Ascending aorta (tissue), 2 donors: Measurements from ENCODE around the gene ULBP1. TPM values are rescaled to one million over a fixed set of nuclear protein-coding genes. Genes with fewer than 3 reads are reported as not detected.
"Not testable (repeated sequence)": the region's sequence is repeated elsewhere in the genome, so short reads cannot be mapped to it uniquely, and the experiment has no call there.

Experiments
- DNase-seq, 2 donors: peaks; one replicate each; pipeline ENCODE4 v3.0.0-alpha.2; 2019; ENCODE audit warnings: low spot score in 2 of 2
- H3K27ac ChIP-seq, 2 donors: fragments of 200-600 bp; sonication (generic); one replicate each; pipeline ENCODE4 v1.5.1; 2016 to 2017; ENCODE audit warnings: mild to moderate bottlenecking in 1 of 2
- H3K27me3 ChIP-seq: fragments of 200-600 bp; sonication (generic); one replicate; pipeline ENCODE4 v1.5.1; 2017
- H3K36me3 ChIP-seq, 2 donors: fragments of 200-600 bp; sonication (generic); one replicate each; pipeline ENCODE4 v1.5.1; 2016
- H3K4me1 ChIP-seq, 2 donors: fragments of 200-600 bp; sonication (generic); one replicate each; pipeline ENCODE4 v1.5.1; 2016 to 2017; ENCODE audit warnings: mild to moderate bottlenecking in 1 of 2
- H3K4me3 ChIP-seq, 2 donors: fragments of 200-600 bp; sonication (generic); one replicate each; pipeline ENCODE4 v1.5.1; 2016 to 2017; ENCODE audit warnings: mild to moderate bottlenecking in 1 of 2
- H3K9me3 ChIP-seq, 2 donors: fragments of 200-600 bp; sonication (generic); one replicate each; pipeline ENCODE4 v1.5.1; 2016
- CTCF ChIP-seq, 3 experiments: fragments of 200-600 bp in 2 of 3; fragments of 450-650 bp in 1 of 3; sonication (generic) in 2 of 3; IDR thresholded peaks; one replicate each; pipeline ENCODE4 v1.5.1; 2016 to 2019; ENCODE audit warnings: antibody characterized with exemption in 3 of 3, mild to moderate bottlenecking in 1 of 3, moderate library complexity in 1 of 3
- intact Hi-C: fragments of 100-400 bp; cut with DNase I; formaldehyde crosslinking; loops from one replicate; pipeline ENCODE4 v1.15.1; 2023
- total RNA-seq: library from RNA; depleted of rRNA; stranded (reverse); fragments of >200 nt; gene quantifications from one replicate; pipeline ENCODE4 v1.1.0, GENCODE V29; 2016

The ULBP1 gene
- total RNA-seq, 1 donor from 2014 or later, result 3.8 TPM

- Histone ChIP-seq H3K4me1 (peaks cover 7 to 13% of the 10 kb centered on the region in 2 donors), H3K27me3 (no peaks in the 10 kb centered on the region), H3K27ac (no peak overlapping the region), H3K36me3 (no peaks in the 10 kb centered on the region), H3K4me3 (no peak overlapping the region), H3K9me3 (no peaks in the 10 kb centered on the region)
- TF ChIP-seq CTCF (IDR thresholded peaks at IDR 0.05), result no peak
- intact Hi-C loops, result loop anchor here (10.0 kb wide), 1 partner anchor 180 kb away; the partner anchor contains the start of genes NUP43 and PCMT1
- DNase-seq, result no peak
Measured at GRCh38 chr6:149924206-149924932, 39.4 kb upstream of the ULBP1 start.

GRCh38 chr6:149924933-149925252 is 38.9 kb upstream of the ULBP1 start:
- Histone ChIP-seq H3K9me3 (no peaks in the 10 kb centered on the region), H3K36me3 (no peaks in the 10 kb centered on the region), H3K4me3 (peak overlapping the region in 1 of 2 donors; percentile 68), H3K27ac (no peak overlapping the region), H3K27me3 (no peaks in the 10 kb centered on the region), H3K4me1 (peaks cover 7 to 13% of the 10 kb centered on the region in 2 donors)
- DNase-seq, result no peak
- intact Hi-C loops, result loop anchor here (10.0 kb wide), 1 partner anchor 180 kb away; the partner anchor contains the start of genes NUP43 and PCMT1
- TF ChIP-seq CTCF (IDR thresholded peaks at IDR 0.05), result no peak

GRCh38 chr6:149925253-149925973 is 38.3 kb upstream of the ULBP1 start:
- Histone ChIP-seq H3K4me1 (peaks cover 7 to 13% of the 10 kb centered on the region in 2 donors), H3K27ac (peak overlapping the region in 1 of 2 donors; percentile 38), H3K9me3 (no peaks in the 10 kb centered on the region), H3K36me3 (no peaks in the 10 kb centered on the region), H3K27me3 (no peaks in the 10 kb centered on the region), H3K4me3 (peak overlapping the region; percentile 62 to 68)
- DNase-seq, result no peak
- intact Hi-C loops, result loop anchor here (10.0 kb wide), 1 partner anchor 181 kb away; the partner anchor contains the start of genes NUP43 and PCMT1
- no peak for TF ChIP-seq CTCF (IDR thresholded peaks at IDR 0.05)

GRCh38 chr6:149925974-149926777 is 37.6 kb upstream of the ULBP1 start:
- no peaks in the 10 kb centered on the region for H3K9me3 ChIP-seq
- peak overlapping the region; percentile 62 to 68 for H3K4me3 ChIP-seq
- H3K27ac ChIP-seq, result peak overlapping the region in 1 of 2 donors; percentile 38
- TF ChIP-seq CTCF (IDR thresholded peaks at IDR 0.05), result peak; percentile 92 to 96 (median 93)
- H3K4me1 ChIP-seq, result peaks cover 7 to 13% of the 10 kb centered on the region in 2 donors
- H3K27me3 ChIP-seq, result no peaks in the 10 kb centered on the region
- no peaks in the 10 kb centered on the region for H3K36me3 ChIP-seq
- intact Hi-C loops, result loop anchor here (1.0 to 10.0 kb wide), 4 partner anchors 29 to 181 kb away; partner anchors contain the start of genes NUP43 and PCMT1
- peak; percentile 72 to 95 for DNase-seq

GRCh38 chr6:149927025-149927424 is 36.7 kb upstream of the ULBP1 start:
- H3K36me3 ChIP-seq, H3K9me3 ChIP-seq, H3K27me3 ChIP-seq, H3K4me3 ChIP-seq, DNase-seq, H3K27ac ChIP-seq: not testable (repeated sequence)
- peaks cover 7 to 13% of the 10 kb centered on the region in 2 donors for H3K4me1 ChIP-seq
- intact Hi-C loops, result loop anchor here (10.0 kb wide), 1 partner anchor 182 kb away; the partner anchor contains the start of genes NUP43 and PCMT1
